T-cell (primary cell): ENCODE results near the gene GALR2. TPM values are rescaled to one million over a fixed set of nuclear protein-coding genes. Genes with fewer than 3 reads are reported as not detected.

ENCODE experiments used
- ATAC-seq, 4 experiments: fragments of 200-7000 bp in 3 of 4; fragments of 150-1000 bp in 1 of 4; cut with Tn5 transposase; replicated peaks in 1 of 4; 1 replicate in 3 of 4; 2 replicates in 1 of 4; pipeline ENCODE4 v1.10.0; 2021; ENCODE audit warnings: moderate library complexity in 3 of 4, mild to moderate bottlenecking in 2 of 4, moderate number of reproducible peaks in 1 of 4
- CTCF ChIA-PET, 2 donors: fragments of 300-600 bp; sonication (Branson Sonifier 250); formaldehyde crosslinking; loops; one replicate each; lab custom pipeline; 2022; ENCODE audit warnings: antibody characterized with exemption in 2 of 2; lab: Charles Lee
- POLR2A ChIA-PET, 2 donors: fragments of 300-600 bp; sonication (Branson Sonifier 250); formaldehyde crosslinking; loops; one replicate each; lab custom pipeline; 2022; ENCODE audit warnings: antibody characterized with exemption in 2 of 2; lab: Charles Lee
- DNase-seq, 35 experiments: peaks; one replicate each; pipeline versions ENCODE4 v3.0.0 to v3.0.0-alpha.2; 2013 to 2023
- H3K27ac ChIP-seq: one replicate; pipeline ENCODE4 v1.5.1; 2013; ENCODE audit warnings: low read length
- H3K27me3 ChIP-seq, 2 experiments: replicated peaks in 1 of 2; 1 replicate in 1 of 2; 2 replicates in 1 of 2; pipeline versions ENCODE4 v1.6.1 to v1.7.0; 2013; ENCODE audit warnings: low read length in 1 of 2, mixed read lengths in 1 of 2; ENCODE audit not compliant: control insufficient read depth in 2 of 2, insufficient read depth in 2 of 2; ENCODE audit errors: extremely low read depth in 1 of 2
- H3K36me3 ChIP-seq, 2 donors: 1 replicate in 1 of 2; 2 replicates in 1 of 2; pipeline versions ENCODE4 v1.6.1 to v1.7.0; 2013; ENCODE audit warnings: low read length in 1 of 2; ENCODE audit not compliant: control insufficient read depth in 2 of 2, insufficient read depth in 1 of 2; ENCODE audit errors: extremely low read depth in 1 of 2
- H3K4me1 ChIP-seq, 2 experiments: 1 replicate in 1 of 2; 2 replicates in 1 of 2; pipeline versions ENCODE4 v1.6.1 to v1.7.0; 2013; ENCODE audit warnings: low read length in 2 of 2, mixed read lengths in 1 of 2; ENCODE audit not compliant: insufficient read depth in 2 of 2, control insufficient read depth in 1 of 2; ENCODE audit errors: extremely low read depth in 1 of 2
- H3K4me3 ChIP-seq, 2 donors: 1 replicate in 1 of 2; 2 replicates in 1 of 2; pipeline versions ENCODE4 v1.5.1 to v1.7.0; 2013; ENCODE audit warnings: mild to moderate bottlenecking in 2 of 2, low read length in 1 of 2, moderate library complexity in 1 of 2; ENCODE audit not compliant: control insufficient read depth in 1 of 2; ENCODE audit errors: extremely low read depth in 1 of 2
- H3K9me3 ChIP-seq: 2 replicates; pipeline ENCODE4 v1.7.0; 2013
- H3K27ac Mint-ChIP-seq, 2 donors: one replicate each; pipeline ENCODE4 v1.8.0; 2020 to 2021; ENCODE audit warnings: mild to moderate bottlenecking in 2 of 2, mixed read lengths in 2 of 2
- H3K27me3 Mint-ChIP-seq, 2 donors: one replicate each; pipeline ENCODE4 v1.8.0; 2021 to 2022; ENCODE audit warnings: mixed read lengths in 2 of 2
- H3K36me3 Mint-ChIP-seq: one replicate; pipeline ENCODE4 v1.8.0; 2021; ENCODE audit warnings: mixed read lengths
- H3K4me1 Mint-ChIP-seq, 3 donors: one replicate each; pipeline ENCODE4 v1.8.0; 2020 to 2022; ENCODE audit warnings: mixed read lengths in 3 of 3, mild to moderate bottlenecking in 1 of 3
- H3K4me3 Mint-ChIP-seq, 3 donors: one replicate each; pipeline ENCODE4 v1.8.0; 2020 to 2022; ENCODE audit warnings: mild to moderate bottlenecking in 3 of 3, mixed read lengths in 3 of 3, moderate library complexity in 3 of 3
- H3K9me3 Mint-ChIP-seq, 3 donors: one replicate each; pipeline ENCODE4 v1.8.0; 2020 to 2022; ENCODE audit warnings: mixed read lengths in 3 of 3
- WGBS: methylation state at CpG from one replicate; pipeline ENCODE4 v1.1.5; 2013; ENCODE audit warnings: missing lambda C conversion rate; ENCODE audit not compliant: insufficient coverage; 5-methylcytosine and 5-hydroxymethylcytosine counted together
- total RNA-seq, 35 experiments: library from RNA in 6 of 35; stranded (reverse) in 6 of 35; fragments of 120-200 nt in 1 of 35; gene quantifications; one replicate each; pipeline versions ENCODE4 v1.2.1 to v1.2.4 and lab custom pipeline; 2013 to 2026

The GALR2 gene
- total RNA-seq, 5 donors from 2014 or later (not counting 1 experiment from before 2014, with no cell fraction given) = 0.20 to 1.3 (median 0.73) TPM; not detected in 2

DNA sequence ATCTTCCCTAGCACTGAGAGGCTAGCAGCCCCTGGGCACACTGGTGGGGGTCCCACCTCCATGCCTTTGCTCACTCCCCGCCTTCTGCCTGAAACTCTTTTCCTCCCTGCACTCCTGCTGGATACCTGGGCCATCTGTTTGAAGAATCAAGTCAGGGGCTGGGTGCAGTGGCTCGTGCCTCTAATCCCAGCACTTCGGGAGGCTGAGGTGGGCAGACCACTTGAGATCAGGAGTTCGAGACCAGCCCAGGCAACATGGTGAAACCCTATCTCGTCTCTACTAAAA lies 50.8 kb downstream of the GALR2 start:
- no peak overlapping the region for H3K4me3 Mint-ChIP-seq
- H3K9me3 ChIP-seq = no peaks in the 10 kb centered on the region
- no peaks in the 10 kb centered on the region for H3K27me3 Mint-ChIP-seq
- H3K27ac ChIP-seq = no peak overlapping the region
- no peaks in the 10 kb centered on the region for H3K36me3 Mint-ChIP-seq
- no peaks in the 10 kb centered on the region for H3K27me3 ChIP-seq
- H3K36me3 ChIP-seq = no peaks in the 10 kb centered on the region
- DNase-seq = no peak
- POLR2A ChIA-PET = no interaction called here
- H3K4me1 Mint-ChIP-seq = peaks cover 23 to 38% (median 34%) of the 10 kb centered on the region in 3 donors
- no peaks in the 10 kb centered on the region for H3K9me3 Mint-ChIP-seq
- ATAC-seq = no peak
- 85% methylated on average over 5 of the region's 5 CpGs for WGBS
- CTCF ChIA-PET = interaction anchor here (1.5 to 5.7 kb wide), 3 partner anchors 26 to 155 kb away, joined by 4 to 27 read pairs (median 12); no protein-coding TSS in a partner anchor
- H3K4me1 ChIP-seq = peaks cover 8 to 31% of the 10 kb centered on the region in 2 experiments
- H3K27ac Mint-ChIP-seq = no peak overlapping the region
- no peak overlapping the region for H3K4me3 ChIP-seq

- Histone ChIP-seq H3K27ac (no peak overlapping the region), H3K36me3 (no peaks in the 10 kb centered on the region), H3K27me3 (no peaks in the 10 kb centered on the region), H3K9me3 (no peaks in the 10 kb centered on the region), H3K4me3 (no peak overlapping the region), H3K4me1 (peaks cover 8 to 26% of the 10 kb centered on the region in 2 experiments)
- Mint-ChIP-seq H3K36me3 (no peaks in the 10 kb centered on the region), H3K9me3 (no peaks in the 10 kb centered on the region), H3K27ac (peak overlapping the region; percentile 25 to 89), H3K4me3 (peak overlapping the region in 1 of 3 donors; percentile 59), H3K27me3 (no peaks in the 10 kb centered on the region), H3K4me1 (peaks cover 21 to 38% (median 32%) of the 10 kb centered on the region in 3 donors)
- DNase-seq = no peak
- ChIA-PET CTCF (interaction anchor here (1.2 to 5.7 kb wide), 4 partner anchors 25 to 154 kb away, joined by 3 to 27 read pairs (median 8); no protein-coding TSS in a partner anchor), POLR2A (no interaction called here)
- WGBS = 100% methylated on average over 1 of the region's 1 CpG
- ATAC-seq = no peak
Measured at GRCh38 chr17:76125922-76126321, 51.3 kb downstream of the GALR2 start.

Other genes with a start within 250 kb of the GALR2 start
- gene UNC13D, start 230.4 kb upstream of the GALR2 start, total RNA-seq = 100 to 1,000 TPM; 148 to 191 (median 180) TPM
- gene WBP2, start 219.4 kb upstream of the GALR2 start, total RNA-seq = 100 to 1,000 TPM in 3 of 5 donors, 10 to 100 TPM in 2; 91.4 to 158 (median 138) TPM
- gene TRIM47, start 196.2 kb upstream of the GALR2 start, total RNA-seq = 10 to 100 TPM in 3 of 5 donors, 1 to 10 TPM in 2; 2.6 to 24.6 (median 18.3) TPM
- 10 to 100 TPM; 22.1 to 52.2 (median 45.9) TPM for gene TRIM65, start 177.8 kb upstream of the GALR2 start, total RNA-seq
- 100 to 1,000 TPM; 116 to 170 (median 144) TPM for gene MRPL38, start 169.9 kb upstream of the GALR2 start, total RNA-seq
- gene FBF1, start 133.7 kb upstream of the GALR2 start, total RNA-seq = 10 to 100 TPM; 25.7 to 45.3 (median 41.5) TPM
- gene ACOX1, start 95.6 kb upstream of the GALR2 start, total RNA-seq = 10 to 100 TPM; 17.6 to 33.8 (median 29.1) TPM
- 10 to 100 TPM; 12.8 to 15.3 (median 14.3) TPM for gene TEN1, start 95.5 kb upstream of the GALR2 start, total RNA-seq
- gene CDK3, start 73.9 kb upstream of the GALR2 start, total RNA-seq = 10 to 100 TPM in 1 of 5 donors, 1 to 10 TPM in 4; 7.5 to 12.1 (median 9.0) TPM
- gene EVPL, start 47.5 kb upstream of the GALR2 start, total RNA-seq = 1 to 10 TPM in 1 of 5 donors, under 1 TPM in 4; 0.58 to 1.0 (median 0.72) TPM
- 10 to 100 TPM; 71.9 to 81.6 (median 78.9) TPM for gene SRP68, start 2.3 kb upstream of the GALR2 start, total RNA-seq
- gene ZACN, start 4.4 kb downstream of the GALR2 start, total RNA-seq = 1 to 10 TPM in 1 of 5 donors, under 1 TPM in 3, not detected in 1; 0.20 to 1.6 (median 0.31) TPM
- 100 to 1,000 TPM; 119 to 181 (median 156) TPM for gene EXOC7, start 29.0 kb downstream of the GALR2 start, total RNA-seq
- 1 to 10 TPM in 4 of 5 donors, under 1 TPM in 1; 0.99 to 3.0 (median 1.7) TPM for gene FOXJ1, start 66.5 kb downstream of the GALR2 start, total RNA-seq
- gene RNF157, start 165.7 kb downstream of the GALR2 start, total RNA-seq = 10 to 100 TPM; 50.7 to 66.5 (median 61.9) TPM
- gene UBALD2, start 190.6 kb downstream of the GALR2 start, total RNA-seq = 100 to 1,000 TPM; 163 to 277 (median 177) TPM
- 1 to 10 TPM; 3.0 to 4.3 (median 3.4) TPM for gene QRICH2, start 233.5 kb downstream of the GALR2 start, total RNA-seq